SK-N-SH treated with all-trans-retinoic acid at 6 μM for 48 hours (cell line): ENCODE data around the gene THRB.

Experiments
- ATAC-seq: fragments of 200-7000 bp; cut with Tn5 transposase; 3 replicates; pipeline ENCODE4 v1.9.1; 2020; ENCODE audit warnings: mild to moderate bottlenecking, moderate library complexity
- ARNTL ChIP-seq: fragments of 450-650 bp; formaldehyde crosslinking; IDR thresholded peaks from 2 replicates; pipeline ENCODE4 v1.5.0; 2020; ENCODE audit warnings: low read depth, mild to moderate bottlenecking, moderate library complexity, borderline replicate concordance
- BACH2 ChIP-seq: fragments of 250-450 bp; sonication (Bioruptor Pico); IDR thresholded peaks from 2 replicates; pipeline ENCODE4 v1.9.0; 2021; ENCODE audit warnings: mild to moderate bottlenecking, borderline replicate concordance
- CSDC2 ChIP-seq: fragments of 250-450 bp; sonication (Bioruptor Pico); IDR thresholded peaks from 2 replicates; pipeline ENCODE4 v1.5.0; 2020; ENCODE audit warnings: mild to moderate bottlenecking, moderate library complexity
- ESRRG ChIP-seq: fragments of 250-450 bp; sonication (Bioruptor Pico); IDR thresholded peaks from 2 replicates; pipeline ENCODE4 v1.6.1; 2021; ENCODE audit warnings: mild to moderate bottlenecking
- GLIS3 ChIP-seq: fragments of 250-450 bp; sonication (Bioruptor Pico); IDR thresholded peaks from 2 replicates; pipeline ENCODE4 v1.5.0; 2020; ENCODE audit warnings: mild to moderate bottlenecking, moderate library complexity
- ISL1 ChIP-seq: fragments of 250-450 bp; sonication (Bioruptor Pico); IDR thresholded peaks from 2 replicates; pipeline ENCODE4 v2.1.2; 2022; ENCODE audit warnings: mild to moderate bottlenecking, moderate library complexity
- OSR1 ChIP-seq: fragments of 250-450 bp; sonication (Bioruptor Pico); IDR thresholded peaks from 2 replicates; pipeline ENCODE4 v1.8.0; 2022; ENCODE audit warnings: moderate library complexity, mild to moderate bottlenecking, inconsistent platforms
- PPARA ChIP-seq: fragments of 250-450 bp; sonication (Bioruptor Pico); IDR thresholded peaks from 2 replicates; pipeline ENCODE4 v1.5.0; 2020; ENCODE audit warnings: mild to moderate bottlenecking, borderline replicate concordance
- RARB ChIP-seq: fragments of 250-450 bp; sonication (Bioruptor Pico); IDR thresholded peaks from 2 replicates; pipeline ENCODE4 v1.8.0; 2021; ENCODE audit warnings: mild to moderate bottlenecking, moderate library complexity
- SNAI2 ChIP-seq: fragments of 250-450 bp; sonication (Bioruptor Pico); IDR thresholded peaks from 2 replicates; pipeline ENCODE4 v1.5.0; 2020; ENCODE audit warnings: mild to moderate bottlenecking, moderate library complexity
- TCF4 ChIP-seq: fragments of 250-450 bp; sonication (Bioruptor Pico); IDR thresholded peaks from 2 replicates; pipeline ENCODE4 v1.8.0; 2021; ENCODE audit warnings: mild to moderate bottlenecking, moderate library complexity, borderline replicate concordance
- TOX ChIP-seq: fragments of 250-450 bp; sonication (Bioruptor Pico); IDR thresholded peaks from 2 replicates; pipeline ENCODE4 v1.8.0; 2021; ENCODE audit warnings: mild to moderate bottlenecking, moderate library complexity, borderline replicate concordance
- ZC3H10 ChIP-seq: fragments of 250-450 bp; sonication (Bioruptor Pico); IDR thresholded peaks from 2 replicates; pipeline ENCODE4 v1.5.1; 2021; ENCODE audit warnings: mild to moderate bottlenecking, moderate library complexity
- ZFP3 ChIP-seq: fragments of 250-450 bp; sonication (Bioruptor Pico); IDR thresholded peaks from 2 replicates; pipeline ENCODE4 v1.5.0; 2020; ENCODE audit warnings: mild to moderate bottlenecking, moderate library complexity
- ZFP30 ChIP-seq: fragments of 450-650 bp; formaldehyde crosslinking; IDR thresholded peaks from 2 replicates; pipeline ENCODE4 v1.5.0; 2022; ENCODE audit warnings: mild to moderate bottlenecking, moderate library complexity
- ZNF565 ChIP-seq: fragments of 450-650 bp; formaldehyde crosslinking; conservative IDR thresholded peaks from 2 replicates; pipeline ENCODE4 v1.5.0; 2020; ENCODE audit warnings: low read depth, mild to moderate bottlenecking, moderate library complexity
- ZNF70 ChIP-seq: fragments of 450-650 bp; formaldehyde crosslinking; IDR thresholded peaks from 2 replicates; pipeline ENCODE4 v1.5.0; 2020; ENCODE audit warnings: mild to moderate bottlenecking, moderate library complexity
- ZNF8 ChIP-seq: fragments of 450-650 bp; formaldehyde crosslinking; IDR thresholded peaks from 2 replicates; pipeline ENCODE4 v1.5.0; 2020; ENCODE audit warnings: mild to moderate bottlenecking, moderate library complexity
- TF ChIP-seq, protein P1 (sequence below): fragments of 250-450 bp; sonication (Bioruptor Pico); IDR thresholded peaks from 2 replicates; pipeline ENCODE4 v1.5.0; 2020; ENCODE audit warnings: mild to moderate bottlenecking, moderate library complexity
- TF ChIP-seq, protein P2 (sequence below): fragments of 250-450 bp; sonication (Bioruptor Pico); IDR thresholded peaks from 2 replicates; pipeline ENCODE4 v1.5.1; 2021; ENCODE audit warnings: mild to moderate bottlenecking, moderate library complexity
- TF ChIP-seq, protein P3 (sequence below): fragments of 250-450 bp; sonication (Bioruptor Pico); IDR thresholded peaks from 2 replicates; pipeline ENCODE4 v1.8.0; 2021; ENCODE audit warnings: low read depth, mild to moderate bottlenecking, moderate library complexity, borderline replicate concordance
- TF ChIP-seq, protein P4 (sequence below): fragments of 250-450 bp; sonication (Bioruptor Pico); IDR thresholded peaks from 2 replicates; pipeline ENCODE4 v1.5.1; 2020; ENCODE audit warnings: low read depth, mild to moderate bottlenecking, moderate library complexity
- TF ChIP-seq, protein P5 (sequence below): fragments of 250-450 bp; sonication (Bioruptor Pico); IDR thresholded peaks from 2 replicates; pipeline ENCODE4 v1.8.0; 2020; ENCODE audit warnings: mild to moderate bottlenecking, moderate library complexity, borderline replicate concordance

Gene THRB

DNA sequence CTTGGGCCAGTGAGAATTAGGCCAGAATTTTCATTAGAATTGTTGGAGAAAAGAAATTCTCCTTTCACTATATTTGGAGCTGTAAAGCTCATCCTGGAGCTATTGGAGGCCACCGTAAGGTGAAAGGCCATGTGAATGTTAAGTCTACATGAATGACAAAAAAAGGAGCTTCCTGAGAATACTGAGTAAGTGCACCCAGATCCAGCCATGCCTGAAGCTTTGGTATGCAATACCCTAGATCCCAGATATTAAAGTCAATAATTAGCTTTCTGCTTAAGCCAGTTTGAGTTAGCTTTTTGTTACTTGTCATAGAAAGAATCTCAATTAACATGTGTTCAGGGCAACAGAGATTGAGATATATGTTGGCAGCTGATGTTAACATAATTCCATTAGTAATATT is 377.1 kb downstream of the THRB start (continued):
- TF ChIP-seq, protein P1, sequence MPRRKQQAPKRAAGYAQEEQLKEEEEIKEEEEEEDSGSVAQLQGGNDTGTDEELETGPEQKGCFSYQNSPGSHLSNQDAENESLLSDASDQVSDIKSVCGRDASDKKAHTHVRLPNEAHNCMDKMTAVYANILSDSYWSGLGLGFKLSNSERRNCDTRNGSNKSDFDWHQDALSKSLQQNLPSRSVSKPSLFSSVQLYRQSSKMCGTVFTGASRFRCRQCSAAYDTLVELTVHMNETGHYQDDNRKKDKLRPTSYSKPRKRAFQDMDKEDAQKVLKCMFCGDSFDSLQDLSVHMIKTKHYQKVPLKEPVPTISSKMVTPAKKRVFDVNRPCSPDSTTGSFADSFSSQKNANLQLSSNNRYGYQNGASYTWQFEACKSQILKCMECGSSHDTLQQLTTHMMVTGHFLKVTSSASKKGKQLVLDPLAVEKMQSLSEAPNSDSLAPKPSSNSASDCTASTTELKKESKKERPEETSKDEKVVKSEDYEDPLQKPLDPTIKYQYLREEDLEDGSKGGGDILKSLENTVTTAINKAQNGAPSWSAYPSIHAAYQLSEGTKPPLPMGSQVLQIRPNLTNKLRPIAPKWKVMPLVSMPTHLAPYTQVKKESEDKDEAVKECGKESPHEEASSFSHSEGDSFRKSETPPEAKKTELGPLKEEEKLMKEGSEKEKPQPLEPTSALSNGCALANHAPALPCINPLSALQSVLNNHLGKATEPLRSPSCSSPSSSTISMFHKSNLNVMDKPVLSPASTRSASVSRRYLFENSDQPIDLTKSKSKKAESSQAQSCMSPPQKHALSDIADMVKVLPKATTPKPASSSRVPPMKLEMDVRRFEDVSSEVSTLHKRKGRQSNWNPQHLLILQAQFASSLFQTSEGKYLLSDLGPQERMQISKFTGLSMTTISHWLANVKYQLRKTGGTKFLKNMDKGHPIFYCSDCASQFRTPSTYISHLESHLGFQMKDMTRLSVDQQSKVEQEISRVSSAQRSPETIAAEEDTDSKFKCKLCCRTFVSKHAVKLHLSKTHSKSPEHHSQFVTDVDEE (CRISPR knock-in tag), result no peak
- TF ChIP-seq, all 23 proteins: peak for 0

DNA sequence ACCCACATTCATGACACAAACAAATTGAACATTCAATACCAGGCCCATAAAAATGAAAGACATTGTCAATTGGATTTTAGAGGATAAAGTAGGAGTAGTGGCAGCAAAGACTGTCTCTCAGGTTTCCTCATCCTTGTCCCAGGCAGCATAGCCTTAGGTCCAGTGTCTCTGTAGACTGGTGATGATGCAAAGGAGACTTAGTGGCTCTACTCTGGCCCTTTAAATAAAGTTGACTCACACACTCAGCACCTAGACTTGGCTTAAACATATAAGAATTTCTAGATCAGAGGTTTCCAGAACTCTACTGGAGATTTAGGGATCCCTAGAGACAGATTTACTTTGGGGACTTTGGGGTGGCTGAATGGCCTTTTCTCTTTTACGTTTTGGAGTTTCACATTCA is 382.9 kb downstream of the THRB start:
- no peak for ATAC-seq
- no peak for TF ChIP-seq GLIS3
- no peak for TF ChIP-seq ZNF70 (CRISPR knock-in tag)
- TF ChIP-seq PPARA, result no peak

DNA sequence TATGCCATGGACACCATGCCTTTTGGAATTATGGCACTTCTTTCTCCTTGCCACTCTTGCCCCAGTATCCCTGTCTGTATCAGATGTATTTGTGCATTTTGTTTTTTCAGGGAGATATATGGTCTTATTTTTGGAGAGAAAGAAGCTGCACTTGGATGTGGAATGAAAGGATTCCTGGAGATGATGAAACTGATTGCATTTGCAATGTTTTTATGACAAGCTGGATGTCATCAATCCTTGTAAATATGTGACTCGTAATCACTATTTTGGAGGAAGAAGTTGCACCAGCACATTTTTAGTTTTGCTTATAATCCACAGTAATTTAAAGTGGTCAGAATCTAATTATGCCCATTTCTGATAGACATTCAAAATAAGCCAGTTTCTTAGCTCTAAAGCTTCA is 384.6 kb downstream of the THRB start:
- no peak for ATAC-seq
- TF ChIP-seq ISL1 (no peak), OSR1 (CRISPR knock-in tag) (no peak), ZC3H10 (no peak), CSDC2 (CRISPR knock-in tag) (no peak), ZFP30 (no peak), BACH2 (no peak), ZNF70 (CRISPR knock-in tag) (no peak), ARNTL (no peak), PPARA (no peak), RARB (no peak), ZNF8 (CRISPR knock-in tag) (no peak)
- TF ChIP-seq, protein P2, sequence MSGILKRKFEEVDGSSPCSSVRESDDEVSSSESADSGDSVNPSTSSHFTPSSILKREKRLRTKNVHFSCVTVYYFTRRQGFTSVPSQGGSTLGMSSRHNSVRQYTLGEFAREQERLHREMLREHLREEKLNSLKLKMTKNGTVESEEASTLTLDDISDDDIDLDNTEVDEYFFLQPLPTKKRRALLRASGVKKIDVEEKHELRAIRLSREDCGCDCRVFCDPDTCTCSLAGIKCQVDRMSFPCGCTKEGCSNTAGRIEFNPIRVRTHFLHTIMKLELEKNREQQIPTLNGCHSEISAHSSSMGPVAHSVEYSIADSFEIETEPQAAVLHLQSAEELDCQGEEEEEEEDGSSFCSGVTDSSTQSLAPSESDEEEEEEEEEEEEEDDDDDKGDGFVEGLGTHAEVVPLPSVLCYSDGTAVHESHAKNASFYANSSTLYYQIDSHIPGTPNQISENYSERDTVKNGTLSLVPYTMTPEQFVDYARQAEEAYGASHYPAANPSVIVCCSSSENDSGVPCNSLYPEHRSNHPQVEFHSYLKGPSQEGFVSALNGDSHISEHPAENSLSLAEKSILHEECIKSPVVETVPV (CRISPR knock-in tag), result no peak
- TF ChIP-seq, protein P3, sequence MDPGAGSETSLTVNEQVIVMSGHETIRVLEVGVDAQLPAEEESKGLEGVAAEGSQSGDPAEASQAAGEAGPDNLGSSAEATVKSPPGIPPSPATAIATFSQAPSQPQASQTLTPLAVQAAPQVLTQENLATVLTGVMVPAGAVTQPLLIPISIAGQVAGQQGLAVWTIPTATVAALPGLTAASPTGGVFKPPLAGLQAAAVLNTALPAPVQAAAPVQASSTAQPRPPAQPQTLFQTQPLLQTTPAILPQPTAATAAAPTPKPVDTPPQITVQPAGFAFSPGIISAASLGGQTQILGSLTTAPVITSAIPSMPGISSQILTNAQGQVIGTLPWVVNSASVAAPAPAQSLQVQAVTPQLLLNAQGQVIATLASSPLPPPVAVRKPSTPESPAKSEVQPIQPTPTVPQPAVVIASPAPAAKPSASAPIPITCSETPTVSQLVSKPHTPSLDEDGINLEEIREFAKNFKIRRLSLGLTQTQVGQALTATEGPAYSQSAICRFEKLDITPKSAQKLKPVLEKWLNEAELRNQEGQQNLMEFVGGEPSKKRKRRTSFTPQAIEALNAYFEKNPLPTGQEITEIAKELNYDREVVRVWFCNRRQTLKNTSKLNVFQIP, result no peak
- TF ChIP-seq, protein P4, sequence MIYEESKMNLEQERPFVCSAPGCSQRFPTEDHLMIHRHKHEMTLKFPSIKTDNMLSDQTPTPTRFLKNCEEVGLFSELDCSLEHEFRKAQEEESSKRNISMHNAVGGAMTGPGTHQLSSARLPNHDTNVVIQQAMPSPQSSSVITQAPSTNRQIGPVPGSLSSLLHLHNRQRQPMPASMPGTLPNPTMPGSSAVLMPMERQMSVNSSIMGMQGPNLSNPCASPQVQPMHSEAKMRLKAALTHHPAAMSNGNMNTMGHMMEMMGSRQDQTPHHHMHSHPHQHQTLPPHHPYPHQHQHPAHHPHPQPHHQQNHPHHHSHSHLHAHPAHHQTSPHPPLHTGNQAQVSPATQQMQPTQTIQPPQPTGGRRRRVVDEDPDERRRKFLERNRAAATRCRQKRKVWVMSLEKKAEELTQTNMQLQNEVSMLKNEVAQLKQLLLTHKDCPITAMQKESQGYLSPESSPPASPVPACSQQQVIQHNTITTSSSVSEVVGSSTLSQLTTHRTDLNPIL (CRISPR knock-in tag), result no peak
- TF ChIP-seq, protein P1 (CRISPR knock-in tag), result no peak

DNA sequence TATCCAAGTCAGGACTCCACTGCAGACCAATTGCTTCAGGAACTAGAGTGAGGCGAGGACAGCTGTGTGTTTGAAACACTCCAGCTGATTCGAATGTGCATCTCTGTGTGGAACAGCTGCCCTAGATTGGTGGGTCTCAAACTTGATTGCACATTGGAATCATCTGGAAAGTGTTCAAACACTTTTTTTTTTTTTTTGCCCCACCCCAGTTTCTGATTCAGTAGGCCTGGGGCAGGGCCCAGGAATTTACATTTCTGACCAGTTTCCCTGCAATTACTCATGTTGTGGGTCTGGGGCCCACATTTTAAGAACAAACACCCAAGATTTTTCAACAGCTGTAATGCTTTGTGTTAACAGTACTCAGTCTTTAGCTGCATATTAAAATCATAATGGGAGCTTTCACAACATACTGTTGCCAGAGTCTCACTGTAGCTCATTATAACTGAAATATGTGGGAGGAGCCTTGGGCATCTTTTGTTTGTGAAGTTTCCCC is 392.9 kb downstream of the THRB start:
- TF ChIP-seq ZFP30 (no peak), TOX (CRISPR knock-in tag) (no peak), RARB (no peak), SNAI2 (no peak), ZNF565 (CRISPR knock-in tag) (no peak), PPARA (no peak), ZNF70 (CRISPR knock-in tag) (no peak), CSDC2 (CRISPR knock-in tag) (no peak), ESRRG (CRISPR knock-in tag) (no peak), ZFP3 (no peak), ZC3H10 (no peak), ARNTL (no peak), ZNF8 (CRISPR knock-in tag) (no peak), TCF4 (CRISPR knock-in tag) (no peak)
- TF ChIP-seq, protein P2 (CRISPR knock-in tag), result no peak
- TF ChIP-seq, protein P5, sequence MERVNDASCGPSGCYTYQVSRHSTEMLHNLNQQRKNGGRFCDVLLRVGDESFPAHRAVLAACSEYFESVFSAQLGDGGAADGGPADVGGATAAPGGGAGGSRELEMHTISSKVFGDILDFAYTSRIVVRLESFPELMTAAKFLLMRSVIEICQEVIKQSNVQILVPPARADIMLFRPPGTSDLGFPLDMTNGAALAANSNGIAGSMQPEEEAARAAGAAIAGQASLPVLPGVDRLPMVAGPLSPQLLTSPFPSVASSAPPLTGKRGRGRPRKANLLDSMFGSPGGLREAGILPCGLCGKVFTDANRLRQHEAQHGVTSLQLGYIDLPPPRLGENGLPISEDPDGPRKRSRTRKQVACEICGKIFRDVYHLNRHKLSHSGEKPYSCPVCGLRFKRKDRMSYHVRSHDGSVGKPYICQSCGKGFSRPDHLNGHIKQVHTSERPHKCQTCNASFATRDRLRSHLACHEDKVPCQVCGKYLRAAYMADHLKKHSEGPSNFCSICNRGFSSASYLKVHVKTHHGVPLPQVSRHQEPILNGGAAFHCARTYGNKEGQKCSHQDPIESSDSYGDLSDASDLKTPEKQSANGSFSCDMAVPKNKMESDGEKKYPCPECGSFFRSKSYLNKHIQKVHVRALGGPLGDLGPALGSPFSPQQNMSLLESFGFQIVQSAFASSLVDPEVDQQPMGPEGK (CRISPR knock-in tag), result no peak
- no peak; the same call in 2 of the 3 replicates for ATAC-seq
